GM19035 (cell line): ENCODE measurements around the gene RNF2.
"Not testable (repeated sequence)": the region's sequence is repeated elsewhere in the genome, so short reads cannot be mapped to it uniquely, and the experiment has no call there.

Source experiments
- ATAC-seq: cut with Tn5 transposase; IDR thresholded peaks from one replicate; pipeline ENCODE4 v1.9.1; 2021; ENCODE audit not compliant: unreplicated experiment

Gene RNF2

GRCh38 chr1:185044981-185045813, at the start of gene RNF2:
TSS of gene RNF2 (plus strand) at chr1:185045558. CDS start at chr1:185087554, 41,996 bp downstream.
- peak; percentile 80 for ATAC-seq

- not testable (repeated sequence) for ATAC-seq
These were observed 45.4 kb upstream of the RNF2 start for GRCh38 chr1:184999974-185000373.

GRCh38 chr1:185001312-185001880, 44.0 kb upstream of the RNF2 start:
- ATAC-seq = not testable (repeated sequence)

- no peak for ATAC-seq
These were observed 36.5 kb upstream of the RNF2 start for GRCh38 chr1:185008838-185009237.

GRCh38 chr1:185010361-185010760, 35.0 kb upstream of the RNF2 start:
- ATAC-seq = no peak

GRCh38 chr1:185014941-185015340, 30.4 kb upstream of the RNF2 start:
- no peak for ATAC-seq

GRCh38 chr1:185015631-185016030, 29.7 kb upstream of the RNF2 start:
- no peak for ATAC-seq

GRCh38 chr1:185016880-185017279, 28.5 kb upstream of the RNF2 start:
- no peak for ATAC-seq

- ATAC-seq = no peak
These were observed 28.0 kb upstream of the RNF2 start for GRCh38 chr1:185017338-185017737.

GRCh38 chr1:185017966-185018365, 27.4 kb upstream of the RNF2 start:
- no peak for ATAC-seq

GRCh38 chr1:185027252-185027882, 18.0 kb upstream of the RNF2 start:
- ATAC-seq = no peak

- no peak for ATAC-seq
These were observed 11.7 kb upstream of the RNF2 start for GRCh38 chr1:185033686-185034085.

GRCh38 chr1:185035258-185035657, 10.1 kb upstream of the RNF2 start:
- no peak for ATAC-seq

GRCh38 chr1:185038813-185039376, 6.5 kb upstream of the RNF2 start:
- no peak for ATAC-seq

- ATAC-seq = no peak
These were observed 5.5 kb upstream of the RNF2 start for GRCh38 chr1:185039726-185040407.

- ATAC-seq = no peak
These were observed 5.0 kb upstream of the RNF2 start for GRCh38 chr1:185040408-185040735.

- ATAC-seq = no peak
These were observed 3.6 kb upstream of the RNF2 start for GRCh38 chr1:185041742-185042141.

GRCh38 chr1:185042737-185043136, 2.6 kb upstream of the RNF2 start:
- ATAC-seq = no peak

GRCh38 chr1:185044387-185044786, 971 bp upstream of the RNF2 start:
- no peak for ATAC-seq

GRCh38 chr1:185045814-185046492, 595 bp downstream of the RNF2 start:
- ATAC-seq = peak; percentile 38

GRCh38 chr1:185046668-185047067, 1.3 kb downstream of the RNF2 start:
- ATAC-seq = no peak
